ENCODE measurements around the gene TBC1D5. TPM values are rescaled to one million over a fixed set of nuclear protein-coding genes. Genes with fewer than 3 reads are reported as not detected.

TBC1D5 gene, protein sequence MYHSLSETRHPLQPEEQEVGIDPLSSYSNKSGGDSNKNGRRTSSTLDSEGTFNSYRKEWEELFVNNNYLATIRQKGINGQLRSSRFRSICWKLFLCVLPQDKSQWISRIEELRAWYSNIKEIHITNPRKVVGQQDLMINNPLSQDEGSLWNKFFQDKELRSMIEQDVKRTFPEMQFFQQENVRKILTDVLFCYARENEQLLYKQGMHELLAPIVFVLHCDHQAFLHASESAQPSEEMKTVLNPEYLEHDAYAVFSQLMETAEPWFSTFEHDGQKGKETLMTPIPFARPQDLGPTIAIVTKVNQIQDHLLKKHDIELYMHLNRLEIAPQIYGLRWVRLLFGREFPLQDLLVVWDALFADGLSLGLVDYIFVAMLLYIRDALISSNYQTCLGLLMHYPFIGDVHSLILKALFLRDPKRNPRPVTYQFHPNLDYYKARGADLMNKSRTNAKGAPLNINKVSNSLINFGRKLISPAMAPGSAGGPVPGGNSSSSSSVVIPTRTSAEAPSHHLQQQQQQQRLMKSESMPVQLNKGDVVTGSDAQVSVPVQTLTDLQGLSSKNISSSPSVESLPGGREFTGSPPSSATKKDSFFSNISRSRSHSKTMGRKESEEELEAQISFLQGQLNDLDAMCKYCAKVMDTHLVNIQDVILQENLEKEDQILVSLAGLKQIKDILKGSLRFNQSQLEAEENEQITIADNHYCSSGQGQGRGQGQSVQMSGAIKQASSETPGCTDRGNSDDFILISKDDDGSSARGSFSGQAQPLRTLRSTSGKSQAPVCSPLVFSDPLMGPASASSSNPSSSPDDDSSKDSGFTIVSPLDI
- 33.3 and 35.8 TPM in 2 replicates for total RNA-seq

DNA sequence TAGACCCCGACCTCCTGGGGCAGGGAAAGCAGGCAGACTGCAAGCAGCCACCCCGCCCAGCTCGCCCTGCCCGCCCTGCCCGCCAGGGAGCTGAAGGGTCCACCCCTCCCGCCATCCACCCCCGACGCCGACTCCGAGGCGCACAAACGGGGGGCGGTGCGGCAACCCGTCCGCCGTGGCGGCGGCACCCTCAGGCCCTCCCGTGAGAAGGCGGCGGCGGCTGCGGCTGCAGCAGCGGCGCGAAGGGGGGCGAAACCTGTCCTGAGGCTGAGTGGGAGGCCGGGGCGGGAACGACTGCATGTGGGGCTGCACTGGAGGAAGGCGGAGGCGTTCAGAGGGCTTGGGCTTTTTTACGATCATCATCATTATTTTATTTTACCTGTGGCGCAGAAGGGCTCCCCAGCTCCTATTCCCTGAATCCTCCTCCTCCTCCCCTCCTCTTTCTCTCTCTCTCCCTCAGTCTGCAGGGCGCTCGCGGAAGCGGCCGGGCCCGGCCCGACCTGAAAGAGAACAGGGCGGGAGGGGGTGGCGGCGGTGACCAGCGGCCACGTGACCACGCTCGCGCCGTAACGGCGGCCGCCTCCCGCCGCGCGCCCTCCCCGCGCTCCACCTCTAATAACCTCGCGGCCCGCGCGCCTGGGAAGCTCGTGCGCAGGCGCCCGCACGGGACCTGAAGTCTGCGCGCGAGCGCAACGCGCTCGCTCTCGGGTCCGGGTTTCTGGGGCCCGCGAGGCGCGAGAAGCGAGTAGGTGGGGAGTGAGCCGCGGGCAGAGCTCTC is at the start of gene TBC1D5:
TBC1D5 (minus strand) TSS at position 530 of the 778 bp plus-strand sequence. CDS start 234,061 bp downstream, outside the sequence.

All from bronchus fibroblast of lung (primary cell).